Mammary epithelial cell (primary cell): ENCODE results near the gene LRMDA.

ENCODE experiments used
- EZH2 ChIP-seq: IDR thresholded peaks from 2 replicates; pipeline ENCODE4 v1.6.1; 2012; ENCODE audit warnings: low read length, inconsistent platforms, borderline replicate concordance
- TF ChIP-seq, protein P1 (sequence below), 2 donors: IDR thresholded peaks in 1 of 2; conservative IDR thresholded peaks in 1 of 2; 2 replicates each; pipeline ENCODE4 v1.5.1; 2011 to 2012; ENCODE audit warnings: inconsistent platforms in 2 of 2, low read length in 2 of 2, mild to moderate bottlenecking in 2 of 2, control low read depth in 1 of 2, low read depth in 1 of 2; ENCODE audit not compliant: insufficient read depth in 1 of 2; ENCODE audit errors: extremely low read depth in 1 of 2

DNA sequence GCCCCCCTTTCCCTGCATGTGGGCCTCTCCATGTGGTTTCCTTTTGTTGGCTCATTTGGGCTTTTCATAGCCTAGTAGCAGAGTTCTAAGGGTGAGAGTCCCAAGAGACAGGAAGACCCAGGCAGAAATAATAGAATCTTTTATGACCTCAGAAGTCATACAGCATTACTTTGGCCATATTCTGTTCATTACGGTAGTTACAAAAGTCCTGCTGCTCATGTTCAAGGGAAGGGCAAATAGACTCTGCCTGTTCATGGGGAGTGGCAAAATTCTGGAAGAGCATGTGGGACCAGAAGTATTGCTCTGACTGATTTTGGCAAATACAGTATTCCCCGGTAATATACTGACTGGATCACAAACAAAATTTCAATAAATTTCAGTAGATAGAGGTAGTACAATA is 910.3 kb downstream of the LRMDA start:
- TF ChIP-seq, protein P1, sequence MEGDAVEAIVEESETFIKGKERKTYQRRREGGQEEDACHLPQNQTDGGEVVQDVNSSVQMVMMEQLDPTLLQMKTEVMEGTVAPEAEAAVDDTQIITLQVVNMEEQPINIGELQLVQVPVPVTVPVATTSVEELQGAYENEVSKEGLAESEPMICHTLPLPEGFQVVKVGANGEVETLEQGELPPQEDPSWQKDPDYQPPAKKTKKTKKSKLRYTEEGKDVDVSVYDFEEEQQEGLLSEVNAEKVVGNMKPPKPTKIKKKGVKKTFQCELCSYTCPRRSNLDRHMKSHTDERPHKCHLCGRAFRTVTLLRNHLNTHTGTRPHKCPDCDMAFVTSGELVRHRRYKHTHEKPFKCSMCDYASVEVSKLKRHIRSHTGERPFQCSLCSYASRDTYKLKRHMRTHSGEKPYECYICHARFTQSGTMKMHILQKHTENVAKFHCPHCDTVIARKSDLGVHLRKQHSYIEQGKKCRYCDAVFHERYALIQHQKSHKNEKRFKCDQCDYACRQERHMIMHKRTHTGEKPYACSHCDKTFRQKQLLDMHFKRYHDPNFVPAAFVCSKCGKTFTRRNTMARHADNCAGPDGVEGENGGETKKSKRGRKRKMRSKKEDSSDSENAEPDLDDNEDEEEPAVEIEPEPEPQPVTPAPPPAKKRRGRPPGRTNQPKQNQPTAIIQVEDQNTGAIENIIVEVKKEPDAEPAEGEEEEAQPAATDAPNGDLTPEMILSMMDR (conservative IDR thresholded peaks at IDR 0.05 in 1 of 2, IDR thresholded peaks at IDR 0.05 in 1 of 2; ENCODE audit: extremely low read depth in 1 of 2, insufficient read depth in 1 of 2, low read depth in 1 of 2, low read length in 2 of 2): no peak
- TF ChIP-seq EZH2: no peak
